HG03342 (cell line): ENCODE measurements around the gene GPATCH3.

Experiments
- ATAC-seq: cut with Tn5 transposase; IDR thresholded peaks from one replicate; pipeline ENCODE4 v1.9.1; 2021; ENCODE audit warnings: mild to moderate bottlenecking, moderate library complexity; ENCODE audit not compliant: unreplicated experiment

The GPATCH3 gene

GRCh38 chr1:26864610-26865480, 35.4 kb downstream of the GPATCH3 start:
- ATAC-seq: peak; percentile 92

- no peak for ATAC-seq
Measured at GRCh38 chr1:26863685-26864077, 36.6 kb downstream of the GPATCH3 start.

GRCh38 chr1:26862781-26863684, 37.2 kb downstream of the GPATCH3 start, which contains the start of gene SFN:
TSS of gene SFN (plus strand) at chr1:26863149. CDS start at chr1:26863213, 64 bp downstream.
- ATAC-seq: no peak

GRCh38 chr1:26861889-26862378, 38.3 kb downstream of the GPATCH3 start:
- ATAC-seq: no peak

GRCh38 chr1:26861286-26861701, 39.0 kb downstream of the GPATCH3 start:
- no peak for ATAC-seq

GRCh38 chr1:26858891-26859640, 41.2 kb downstream of the GPATCH3 start:
- ATAC-seq: no peak

- no peak for ATAC-seq
Measured at GRCh38 chr1:26858160-26858559, 42.1 kb downstream of the GPATCH3 start.

- no peak for ATAC-seq
Measured at GRCh38 chr1:26857473-26858060, 42.7 kb downstream of the GPATCH3 start.

- no peak for ATAC-seq
Measured at GRCh38 chr1:26856604-26857469, 43.4 kb downstream of the GPATCH3 start.

- ATAC-seq: no peak
Measured at GRCh38 chr1:26856181-26856580, 44.1 kb downstream of the GPATCH3 start.

- ATAC-seq: no peak
Measured at GRCh38 chr1:26855636-26856035, 44.6 kb downstream of the GPATCH3 start.

GRCh38 chr1:26854906-26855305, 45.4 kb downstream of the GPATCH3 start:
- no peak for ATAC-seq

GRCh38 chr1:26853600-26853999, 46.7 kb downstream of the GPATCH3 start:
- no peak for ATAC-seq

- ATAC-seq: peak; percentile 47
Measured at GRCh38 chr1:26853156-26853555, 47.1 kb downstream of the GPATCH3 start.

- ATAC-seq: no peak
Measured at GRCh38 chr1:26852701-26853100, 47.6 kb downstream of the GPATCH3 start.

GRCh38 chr1:26851106-26851684, 49.1 kb downstream of the GPATCH3 start:
- no peak for ATAC-seq

GRCh38 chr1:26848941-26849774, 51.1 kb downstream of the GPATCH3 start:
- no peak for ATAC-seq

- no peak for ATAC-seq
Measured at GRCh38 chr1:26848499-26848898, 51.8 kb downstream of the GPATCH3 start.
